Parathyroid adenoma (tissue), 2 donors: ENCODE measurements around the gene SPNS1.

Experiments used
- H2AFZ ChIP-seq: fragments of 300-600 bp; sonication (generic); one replicate; pipeline ENCODE4 v1.7.0; 2017; ENCODE audit warnings: antibody characterized with exemption, mild to moderate bottlenecking
- H3K27ac ChIP-seq: fragments of 300-600 bp; sonication (generic); one replicate; pipeline ENCODE4 v1.7.0; 2017
- H3K27me3 ChIP-seq: fragments of 300-600 bp; sonication (generic); one replicate; pipeline ENCODE4 v1.7.0; 2017; ENCODE audit warnings: low read length; ENCODE audit not compliant: control insufficient read depth, insufficient read depth
- H3K36me3 ChIP-seq: fragments of 300-600 bp; sonication (generic); one replicate; pipeline ENCODE4 v1.7.0; 2017; ENCODE audit warnings: low read length; ENCODE audit not compliant: control insufficient read depth, insufficient read depth
- H3K4me1 ChIP-seq: fragments of 300-600 bp; sonication (generic); one replicate; pipeline ENCODE4 v1.7.0; 2017; ENCODE audit warnings: control low read depth
- H3K4me2 ChIP-seq: fragments of 300-600 bp; sonication (generic); one replicate; pipeline ENCODE4 v1.7.0; 2017; ENCODE audit warnings: low read length
- H3K4me3 ChIP-seq: fragments of 300-600 bp; sonication (generic); one replicate; pipeline ENCODE4 v1.7.0; 2017; ENCODE audit warnings: low read depth, low read length
- H3K79me2 ChIP-seq: fragments of 300-600 bp; sonication (generic); one replicate; pipeline ENCODE4 v1.7.0; 2017; ENCODE audit warnings: control low read depth
- H3K9ac ChIP-seq: fragments of 300-600 bp; sonication (generic); one replicate; pipeline ENCODE4 v1.7.0; 2017; ENCODE audit warnings: mild to moderate bottlenecking
- H3K9me3 ChIP-seq: fragments of 300-600 bp; sonication (generic); one replicate; pipeline ENCODE4 v1.7.0; 2017; ENCODE audit warnings: low read length; ENCODE audit not compliant: control insufficient read depth
- CTCF ChIP-seq: fragments of 300-600 bp; sonication (generic); IDR thresholded peaks from one replicate; pipeline ENCODE4 v1.7.0; 2017; ENCODE audit warnings: antibody characterized with exemption, mild to moderate bottlenecking
- donor health status: primary hyperparathyroidism.

The SPNS1 gene

DNA sequence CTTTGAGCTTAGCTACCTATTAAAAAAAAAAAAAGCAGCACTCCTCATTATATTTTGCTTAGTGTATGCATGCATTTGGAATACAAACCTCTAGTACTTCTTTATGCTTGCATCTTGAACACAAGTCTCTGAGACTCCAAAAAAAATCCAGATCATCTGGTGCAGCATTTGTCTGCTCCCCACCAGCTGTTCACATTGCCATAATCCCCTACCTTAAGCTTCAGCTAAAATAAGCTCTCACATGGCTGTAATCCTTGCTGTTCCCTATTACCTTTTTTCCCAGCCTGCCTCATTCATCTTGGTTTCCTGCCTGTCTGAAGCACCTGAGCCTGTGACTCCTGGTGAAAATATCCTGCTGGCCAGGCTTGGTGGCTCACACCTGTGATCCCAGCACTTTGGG, 31.3 kb upstream of the SPNS1 start:
- H3K27me3 ChIP-seq = no peaks in the 10 kb centered on the region
- no peak for TF ChIP-seq CTCF

DNA sequence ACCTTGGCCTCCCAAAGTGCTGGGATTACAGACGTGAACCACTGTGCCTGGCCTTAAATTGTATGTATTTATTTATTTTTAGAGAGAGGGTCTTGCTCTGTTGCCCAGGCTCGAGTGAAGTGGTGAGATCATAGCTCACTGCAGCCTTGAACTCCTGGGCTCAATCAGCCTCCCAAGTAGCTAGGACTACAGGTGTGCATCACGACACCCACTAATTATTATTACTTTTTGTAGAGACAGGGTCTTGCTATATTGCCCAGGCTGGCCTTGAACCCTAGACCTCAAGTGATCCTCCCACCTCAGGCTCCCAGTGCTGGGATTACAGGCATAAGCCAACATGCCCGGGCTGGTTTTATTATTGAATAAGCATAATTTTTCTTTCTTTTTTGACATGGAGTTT, 27.9 kb upstream of the SPNS1 start:
- Histone ChIP-seq H3K4me1 (peaks cover 5% of the 10 kb centered on the region), H3K4me2 (no peak overlapping the region), H3K9me3 (no peaks in the 10 kb centered on the region), H2AFZ (no peak overlapping the region), H3K36me3 (no peaks in the 10 kb centered on the region), H3K27me3 (no peaks in the 10 kb centered on the region), H3K79me2 (no peaks in the 10 kb centered on the region), H3K27ac (no peak overlapping the region), H3K4me3 (no peak overlapping the region), H3K9ac (no peak overlapping the region)
- no peak for TF ChIP-seq CTCF

More for the DNA sequence above, 31.3 kb upstream of the SPNS1 start:
- Histone ChIP-seq H3K9ac (no peak overlapping the region), H2AFZ (no peak overlapping the region), H3K27ac (no peak overlapping the region), H3K4me2 (no peak overlapping the region), H3K4me3 (no peak overlapping the region), H3K4me1 (peaks cover 3% of the 10 kb centered on the region), H3K36me3 (no peaks in the 10 kb centered on the region), H3K79me2 (no peaks in the 10 kb centered on the region), H3K9me3 (no peaks in the 10 kb centered on the region)

DNA sequence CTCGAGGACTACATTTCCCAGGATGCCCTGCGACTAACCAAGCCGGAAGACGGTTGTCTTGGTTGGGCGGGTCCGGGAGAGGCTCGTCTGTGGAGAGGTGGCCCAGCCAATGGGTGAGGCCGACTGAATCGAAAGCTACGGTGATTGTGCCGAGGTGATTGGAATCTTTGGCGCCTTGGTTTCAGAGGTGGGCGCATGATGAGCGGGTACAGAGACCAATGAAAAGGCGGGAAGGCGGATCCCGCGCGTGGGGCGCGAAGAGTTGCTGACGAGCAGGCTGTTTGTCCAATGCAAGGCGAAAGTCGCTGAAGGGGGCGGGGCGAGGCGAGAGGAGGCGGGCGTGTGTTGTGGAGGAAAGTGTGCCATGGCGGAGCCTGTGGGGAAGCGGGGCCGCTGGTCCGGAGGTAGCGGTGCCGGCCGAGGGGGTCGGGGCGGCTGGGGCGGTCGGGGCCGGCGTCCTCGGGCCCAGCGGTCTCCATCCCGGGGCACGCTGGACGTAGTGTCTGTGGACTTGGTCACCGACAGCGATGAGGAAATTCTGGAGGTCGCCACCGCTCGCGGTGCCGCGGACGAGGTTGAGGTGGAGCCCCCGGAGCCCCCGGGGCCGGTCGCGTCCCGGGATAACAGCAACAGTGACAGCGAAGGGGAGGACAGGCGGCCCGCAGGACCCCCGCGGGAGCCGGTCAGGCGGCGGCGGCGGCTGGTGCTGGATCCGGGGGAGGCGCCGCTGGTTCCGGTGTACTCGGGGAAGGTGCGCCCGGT, 23.7 kb upstream of the SPNS1 start, which contains the start of gene NFATC2IP:
NFATC2IP (plus strand) TSS at position 290 of the 762 bp plus-strand sequence; CDS start at position 365, 75 bp downstream.
- no peaks in the 10 kb centered on the region for H3K9me3 ChIP-seq
- H3K9ac ChIP-seq = peak within 1 kb of the TSS; percentile 4
- H3K27me3 ChIP-seq = no peaks in the 10 kb centered on the region
- peak within 1 kb of the TSS; percentile 34 for H3K27ac ChIP-seq
- no peaks in the 10 kb centered on the region for H3K36me3 ChIP-seq
- H3K4me1 ChIP-seq = peaks cover 8% of the 10 kb centered on the region
- H3K4me2 ChIP-seq = peak within 1 kb of the TSS; percentile 87
- H3K4me3 ChIP-seq = peak within 1 kb of the TSS; percentile 76
- H2AFZ ChIP-seq = peak within 1 kb of the TSS; percentile 94
- peaks cover 4% of the 10 kb centered on the region for H3K79me2 ChIP-seq
- TF ChIP-seq CTCF = no peak

DNA sequence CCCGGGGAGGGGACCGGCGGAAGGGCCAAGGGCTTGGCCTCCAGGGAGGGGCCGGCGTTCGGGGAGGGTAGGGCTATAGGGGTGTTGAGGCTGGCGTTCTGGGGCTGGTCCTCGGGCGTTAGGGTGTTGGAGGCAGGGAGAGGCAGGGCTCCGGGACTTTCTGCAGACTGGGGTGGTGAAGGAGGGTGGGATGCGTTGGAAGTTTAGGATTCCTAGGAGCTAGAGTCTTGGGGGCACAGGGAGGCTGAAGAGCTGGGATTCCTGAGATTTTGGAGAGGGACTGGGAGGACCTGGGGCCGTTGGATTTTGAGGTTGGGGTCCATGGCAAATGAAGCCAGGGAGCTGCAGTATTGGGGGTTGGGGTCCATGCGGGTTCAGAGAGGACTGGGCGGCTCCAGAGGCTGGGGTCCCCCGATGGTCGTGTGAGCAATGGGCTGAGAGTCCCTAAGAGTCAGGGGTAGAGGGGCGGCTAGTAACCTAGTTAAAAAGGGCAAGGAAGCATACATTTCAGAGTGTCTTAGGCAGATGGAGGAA, 23.1 kb upstream of the SPNS1 start:
- peaks cover 8% of the 10 kb centered on the region for H3K4me1 ChIP-seq
- peak overlapping the region; percentile 76 for H3K4me3 ChIP-seq
- peak overlapping the region; percentile 4 for H3K9ac ChIP-seq
- TF ChIP-seq CTCF = no peak
- no peaks in the 10 kb centered on the region for H3K27me3 ChIP-seq
- no peaks in the 10 kb centered on the region for H3K36me3 ChIP-seq
- peaks cover 4% of the 10 kb centered on the region for H3K79me2 ChIP-seq
- peak overlapping the region; percentile 92 for H2AFZ ChIP-seq
- no peaks in the 10 kb centered on the region for H3K9me3 ChIP-seq
- H3K27ac ChIP-seq = no peak overlapping the region
- peak overlapping the region; percentile 87 for H3K4me2 ChIP-seq

DNA sequence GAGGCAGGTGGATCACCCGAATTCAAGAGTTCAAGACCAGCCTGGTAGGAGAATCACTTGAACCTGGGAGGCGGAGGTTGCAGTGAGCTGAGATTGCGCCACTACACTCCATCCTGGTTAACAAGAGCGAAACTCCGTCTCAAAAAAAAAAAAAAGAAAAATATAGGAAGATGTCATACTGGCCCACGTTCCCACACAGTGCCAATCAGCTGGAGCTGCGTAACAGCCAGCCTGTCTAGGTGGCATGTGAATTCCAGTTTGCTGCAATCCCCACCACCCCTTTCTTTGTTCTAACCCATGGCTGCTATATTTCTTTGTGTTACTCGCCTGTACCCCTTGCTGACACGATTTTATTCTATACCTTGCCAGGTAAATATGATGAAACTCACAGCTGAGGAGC, 16.4 kb upstream of the SPNS1 start:
- H3K4me3 ChIP-seq = no peak overlapping the region
- H3K4me2 ChIP-seq = no peak overlapping the region
- H2AFZ ChIP-seq = no peak overlapping the region
- no peaks in the 10 kb centered on the region for H3K4me1 ChIP-seq
- H3K27me3 ChIP-seq = no peaks in the 10 kb centered on the region
- H3K27ac ChIP-seq = no peak overlapping the region
- H3K9ac ChIP-seq = no peak overlapping the region
- TF ChIP-seq CTCF = no peak
- no peaks in the 10 kb centered on the region for H3K9me3 ChIP-seq
- peaks cover 2% of the 10 kb centered on the region for H3K79me2 ChIP-seq
- H3K36me3 ChIP-seq = no peaks in the 10 kb centered on the region
